ENCODE data around the gene AFP. TPM values are rescaled to one million over a fixed set of nuclear protein-coding genes. Genes with fewer than 3 reads are reported as not detected.

AFP gene
- total and polyA plus RNA-seq, 2 of the 4 experiments (the other 2 are of a cell fraction): 0.87 to 1.3 TPM

DNA sequence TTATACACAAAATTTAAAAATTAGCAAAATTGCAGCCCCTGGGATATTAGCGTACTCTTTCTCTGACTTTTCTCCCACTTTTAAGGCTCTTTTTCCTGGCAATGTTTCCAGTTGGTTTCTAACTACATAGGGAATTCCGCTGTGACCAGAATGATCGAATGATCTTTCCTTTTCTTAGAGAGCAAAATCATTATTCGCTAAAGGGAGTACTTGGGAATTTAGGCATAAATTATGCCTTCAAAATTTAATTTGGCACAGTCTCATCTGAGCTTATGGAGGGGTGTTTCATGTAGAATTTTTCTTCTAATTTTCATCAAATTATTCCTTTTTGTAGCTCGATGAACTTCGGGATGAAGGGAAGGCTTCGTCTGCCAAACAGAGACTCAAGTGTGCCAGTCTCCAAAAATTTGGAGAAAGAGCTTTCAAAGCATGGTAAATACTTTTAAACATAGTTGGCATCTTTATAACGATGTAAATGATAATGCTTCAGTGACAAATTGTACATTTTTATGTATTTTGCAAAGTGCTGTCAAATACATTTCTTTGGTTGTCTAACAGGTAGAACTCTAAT, 26.0 kb upstream of the AFP start:
- H2BK15ac ChIP-seq (ENCODE audit: low read depth, low read length): no peak overlapping the region
- H4K8ac ChIP-seq (ENCODE audit: low read depth in 2 of 2, low read length in 2 of 2): no peak overlapping the region
- no peak overlapping the region for H2AK9ac ChIP-seq (replicated peaks; ENCODE audit: low read depth, low read length, poor library complexity)
- no peak overlapping the region for H4K5ac ChIP-seq (ENCODE audit: low read depth, low read length)
- H4K91ac ChIP-seq (ENCODE audit: insufficient read depth, low read depth, low read length): no peak overlapping the region
- H2AK5ac ChIP-seq (ENCODE audit: low read depth, low read length): no peak overlapping the region
- in situ Hi-C loops (cut with MboI; ENCODE audit: low sequenced_read_pairs): no loop called here
- ChIA-PET POLR2A (ENCODE audit: unreplicated experiment) (interaction anchor here (0.6 kb wide), 1 partner anchor 12 kb away, joined by 4 read pairs; no protein-coding TSS in a partner anchor), CTCF (no interaction called here)
- no peaks in the 10 kb centered on the region for H3K9me1 ChIP-seq (ENCODE audit: insufficient read depth, low read length)
- no TSS peak for BruUV-seq (replicated peaks)
- H3K23ac ChIP-seq (ENCODE audit: low read depth, low read length): no peak overlapping the region
- no peak overlapping the region for H3K4ac ChIP-seq (ENCODE audit: low read depth, low read length)
- intact Hi-C loops (cut with micrococcal nuclease): no loop called here
- H3K36me3 ChIP-seq (ENCODE audit: control insufficient read depth, insufficient read depth, low read length): no peaks in the 10 kb centered on the region
- no peak overlapping the region for H3K4me2 ChIP-seq (ENCODE audit: low read depth, low read length)
- H3K18ac ChIP-seq (ENCODE audit: low read depth, low read length): no peak overlapping the region
- H4K20me1 ChIP-seq (ENCODE audit: insufficient read depth, low read length): no peaks in the 10 kb centered on the region
- TF ChIP-seq, protein P1, sequence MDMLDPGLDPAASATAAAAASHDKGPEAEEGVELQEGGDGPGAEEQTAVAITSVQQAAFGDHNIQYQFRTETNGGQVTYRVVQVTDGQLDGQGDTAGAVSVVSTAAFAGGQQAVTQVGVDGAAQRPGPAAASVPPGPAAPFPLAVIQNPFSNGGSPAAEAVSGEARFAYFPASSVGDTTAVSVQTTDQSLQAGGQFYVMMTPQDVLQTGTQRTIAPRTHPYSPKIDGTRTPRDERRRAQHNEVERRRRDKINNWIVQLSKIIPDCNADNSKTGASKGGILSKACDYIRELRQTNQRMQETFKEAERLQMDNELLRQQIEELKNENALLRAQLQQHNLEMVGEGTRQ (IDR thresholded peaks at IDR 0.05; ENCODE audit: low read depth, low read length): no peak
- no peak overlapping the region for H3K14ac ChIP-seq (replicated peaks; ENCODE audit: low read depth, low read length)
- H3K9me3 ChIP-seq (ENCODE audit: control insufficient read depth, insufficient read depth, low read length): no peaks in the 10 kb centered on the region
- H2BK20ac ChIP-seq (ENCODE audit: low read depth, low read length): no peak overlapping the region
- no peak for DNase-seq
- WGBS, 2 experiments (ENCODE audit: extremely low coverage in 2 of 2, insufficient read length in 1 of 2): 90% methylated on average over 2 of the region's 8 CpGs; no CpG with 5 or more reads in 1 of the 2 experiments
- no peak overlapping the region for H2BK5ac ChIP-seq (ENCODE audit: low read depth, low read length, poor library complexity, severe bottlenecking)
- H3K79me1 ChIP-seq (ENCODE audit: low read depth in 1 of 2, low read length in 2 of 2): no peaks in the 10 kb centered on the region
- dilution Hi-C loops (cut with HindIII; ENCODE audit: low sequenced_read_pairs, unreplicated experiment): no loop called here
- H3K56ac ChIP-seq (ENCODE audit: extremely low read depth, insufficient read depth, low read length): no peak overlapping the region
- no peak overlapping the region for H3K9ac ChIP-seq (ENCODE audit: low read depth, low read length)
- no peak overlapping the region for H3K27ac ChIP-seq (ENCODE audit: insufficient read depth, low read length)
- peaks cover 4% of the 10 kb centered on the region; the same call in 1 of the 2 replicates for H3K27me3 ChIP-seq (ENCODE audit: control insufficient read depth, insufficient read depth, low read length)
- H2BK120ac ChIP-seq (ENCODE audit: low read depth, low read length): no peak overlapping the region
- no peak overlapping the region for H2AFZ ChIP-seq (replicated peaks; ENCODE audit: low read length, poor library complexity)
- H3K4me3 ChIP-seq (ENCODE audit: insufficient read depth, low read depth, low read length): no peak overlapping the region
- no peaks in the 10 kb centered on the region for H3K4me1 ChIP-seq (ENCODE audit: control insufficient read depth, insufficient read depth, low read length)
- ATAC-seq (ENCODE audit: low read depth): no peak
